ENCODE results near the gene ERICH4. TPM values are rescaled to one million over a fixed set of nuclear protein-coding genes. Genes with fewer than 3 reads are reported as not detected.
A peak's percentile ranks its signal among the peaks of the same experiment; 100 is the strongest.
"Not testable (repeated sequence)": the region's sequence is repeated elsewhere in the genome, so short reads cannot be mapped to it uniquely, and the experiment has no call there.

Gene ERICH4
- total RNA-seq, 1 experiment from 2014 or later = not detected

DNA sequence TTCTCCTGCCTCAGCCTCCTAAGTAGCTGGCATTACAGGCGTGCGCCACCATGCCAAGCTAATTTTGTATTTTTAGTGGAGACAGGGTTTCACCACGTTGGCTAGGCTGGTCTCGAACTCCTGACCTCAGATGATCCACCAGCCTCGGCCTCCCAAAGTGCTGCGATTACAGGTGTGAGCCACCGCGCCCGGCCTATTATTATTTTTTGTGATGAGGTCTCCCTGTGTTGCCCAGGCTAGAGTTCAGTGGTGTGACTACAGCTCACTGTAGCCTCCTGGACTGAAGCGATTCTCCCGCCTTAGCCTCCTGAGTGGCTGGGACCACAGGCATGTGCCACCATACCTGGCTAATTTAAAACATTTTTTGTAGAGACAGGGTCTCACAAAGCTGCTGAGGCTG, 7.6 kb upstream of the ERICH4 start:
- not testable (repeated sequence) for H3K27me3 ChIP-seq (replicated peaks); H3K4me3 ChIP-seq; DNase-seq (ENCODE audit: low read depth in 1 of 2, low spot score in 2 of 2); H3K27ac ChIP-seq; H3K4me1 ChIP-seq (replicated peaks); H3K9me3 ChIP-seq (replicated peaks)
- H3K36me3 ChIP-seq = peaks cover 50% of the 10 kb centered on the region

DNA sequence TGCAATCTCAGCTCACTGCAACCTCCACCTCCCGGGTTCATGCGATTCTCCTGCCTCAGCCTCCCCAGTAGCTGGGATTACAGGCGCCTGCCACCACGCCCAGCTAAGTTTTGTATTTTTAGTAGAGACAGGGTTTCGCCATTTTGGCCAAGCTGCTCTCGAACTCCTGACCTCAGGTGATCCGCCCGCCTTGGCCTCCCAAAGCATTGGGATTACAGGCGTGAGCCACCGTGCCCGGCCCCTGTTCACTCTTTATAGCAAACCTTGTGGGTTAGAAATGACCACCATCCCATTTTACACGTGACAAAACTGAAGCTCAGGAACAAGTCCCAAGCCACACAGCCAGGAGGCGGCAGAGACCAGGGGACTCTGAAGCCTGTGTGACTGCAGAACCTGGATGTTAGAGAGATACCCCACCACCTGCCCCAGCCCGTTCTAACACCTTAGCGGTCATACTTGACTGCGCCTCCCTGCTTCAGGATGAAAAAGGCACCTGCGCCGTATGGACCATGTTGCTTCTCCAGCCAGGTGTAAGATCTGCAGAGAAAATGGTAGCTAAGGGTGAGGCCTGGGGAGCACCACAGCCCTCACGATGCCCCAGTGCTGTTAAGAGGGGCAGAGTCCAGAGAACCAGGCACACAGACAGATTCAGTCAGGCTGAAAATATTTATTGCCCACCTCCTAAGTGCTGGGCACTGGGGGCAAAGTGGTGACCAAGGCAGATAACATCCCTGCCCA, 6.9 kb upstream of the ERICH4 start:
- no peak overlapping the region for H3K27ac ChIP-seq
- H3K4me1 ChIP-seq (replicated peaks) = no peaks in the 10 kb centered on the region
- no peak overlapping the region for H3K4me3 ChIP-seq
- no peaks in the 10 kb centered on the region for H3K27me3 ChIP-seq (replicated peaks)
- H3K36me3 ChIP-seq = peaks cover 43% of the 10 kb centered on the region
- H3K9me3 ChIP-seq (replicated peaks) = no peaks in the 10 kb centered on the region
- no peak for DNase-seq (ENCODE audit: low read depth in 1 of 2, low spot score in 2 of 2)

DNA sequence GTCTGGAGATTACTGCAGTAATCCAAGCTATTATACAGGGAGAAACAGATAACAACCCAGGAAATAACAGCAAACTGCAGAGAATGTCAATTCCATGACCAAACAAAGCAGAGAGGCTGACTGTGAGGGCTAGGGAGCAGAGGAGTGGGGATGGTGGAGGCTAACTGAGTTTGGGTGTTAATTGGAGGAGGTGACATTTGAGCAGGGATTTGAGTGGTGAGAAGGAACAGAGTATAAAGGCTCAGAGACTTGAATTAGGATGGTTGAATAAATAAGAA, 6.3 kb upstream of the ERICH4 start:
- Histone ChIP-seq H3K9me3 (replicated peaks) (no peaks in the 10 kb centered on the region), H3K36me3 (peaks cover 38% of the 10 kb centered on the region), H3K4me3 (no peak overlapping the region), H3K4me1 (replicated peaks) (no peaks in the 10 kb centered on the region), H3K27ac (no peak overlapping the region), H3K27me3 (replicated peaks) (no peaks in the 10 kb centered on the region)
- no peak for DNase-seq (ENCODE audit: low read depth in 1 of 2, low spot score in 2 of 2)

DNA sequence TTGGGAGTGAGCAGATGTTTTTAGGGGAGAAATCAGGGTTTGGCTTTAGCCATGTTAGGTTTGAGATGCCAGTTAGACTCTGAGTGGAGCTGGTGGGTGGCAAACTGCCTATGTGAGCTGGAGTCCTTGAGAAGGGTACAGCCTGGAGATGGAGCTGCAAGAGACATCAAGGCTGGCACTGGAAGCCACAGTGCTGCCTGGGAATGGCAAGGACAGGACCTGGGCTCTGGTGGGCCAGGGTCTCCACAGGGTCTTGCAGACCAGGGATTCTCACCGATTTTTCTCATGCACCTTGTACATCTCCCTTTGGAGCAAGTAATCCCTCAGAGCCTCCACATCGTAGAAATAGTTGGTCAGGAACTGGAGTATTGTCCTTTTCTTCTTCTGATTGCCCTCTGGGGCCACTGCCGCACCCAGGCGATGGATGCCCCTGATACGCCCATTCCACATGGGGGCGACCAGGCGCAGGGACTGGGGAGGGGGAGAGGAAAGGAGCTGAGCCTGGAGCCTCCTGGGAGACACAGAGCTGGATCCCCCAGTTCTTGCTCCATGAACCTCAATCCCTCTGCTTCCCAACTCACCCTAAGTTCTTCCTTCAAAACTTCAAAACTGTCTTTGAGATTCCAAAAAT, 4.9 kb upstream of the ERICH4 start:
- Histone ChIP-seq H3K4me1 (replicated peaks) (no peaks in the 10 kb centered on the region), H3K27ac (no peak overlapping the region), H3K36me3 (peaks cover 27% of the 10 kb centered on the region), H3K4me3 (no peak overlapping the region), H3K27me3 (replicated peaks) (no peaks in the 10 kb centered on the region), H3K9me3 (replicated peaks) (no peaks in the 10 kb centered on the region)
- no peak for DNase-seq (ENCODE audit: low read depth in 1 of 2, low spot score in 2 of 2)

DNA sequence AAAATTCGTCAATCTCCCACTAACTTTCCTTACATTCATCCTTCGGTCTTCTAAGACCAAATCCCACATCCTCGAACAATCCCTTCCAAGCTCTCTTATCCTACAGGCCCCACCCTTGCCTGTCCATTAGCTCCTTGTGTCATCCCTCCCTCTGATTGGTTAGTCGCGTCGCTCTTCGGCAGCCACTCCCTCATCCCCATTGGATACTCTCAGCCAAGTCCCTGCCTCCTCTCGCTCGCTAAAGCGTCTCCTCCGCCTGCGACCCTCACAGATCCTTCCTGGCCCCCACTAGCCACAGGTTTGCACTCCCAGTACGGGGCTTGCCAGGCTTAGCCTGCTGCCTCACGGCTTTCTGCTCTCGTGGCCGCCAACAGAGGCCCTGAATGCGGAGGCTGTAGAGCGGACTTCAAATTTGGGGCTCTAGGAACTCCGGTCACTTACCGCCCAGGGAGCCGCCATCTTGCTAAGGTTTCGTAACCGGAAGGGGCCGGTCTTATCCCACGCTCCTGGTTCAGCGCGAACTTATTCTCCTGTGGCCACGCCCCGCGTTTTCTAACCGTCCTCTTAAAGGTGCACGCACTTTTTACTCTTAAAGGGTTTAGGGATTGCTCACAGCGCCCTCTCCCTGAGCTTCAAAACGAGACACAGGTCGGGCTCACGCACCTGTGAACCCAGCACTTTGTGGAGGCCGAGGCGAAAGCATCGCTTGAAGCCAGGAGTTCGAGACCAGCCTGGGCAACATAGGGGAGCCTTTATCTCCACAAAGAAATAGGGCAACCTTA, 3.3 kb upstream of the ERICH4 start, which contains the start of gene DMAC2:
Gene DMAC2 (minus strand): TSS at position 472 of the 782 bp plus-strand sequence. CDS start 13 bp downstream, at position 459.
- Histone ChIP-seq H3K9me3 (replicated peaks) (no peaks in the 10 kb centered on the region), H3K27me3 (replicated peaks) (peaks cover 6% of the 10 kb centered on the region), H3K4me1 (replicated peaks) (no peaks in the 10 kb centered on the region), H3K36me3 (peaks cover 20% of the 10 kb centered on the region), H3K27ac (peak within 1 kb of the TSS; percentile 90), H3K4me3 (peak within 1 kb of the TSS; percentile 78)
- peak; percentile 96 to 99 for DNase-seq (ENCODE audit: low read depth in 1 of 2, low spot score in 2 of 2)

GRCh38 chr19:41441321-41441945, 1.5 kb upstream of the ERICH4 start:
- Histone ChIP-seq H3K36me3 (peaks cover 11% of the 10 kb centered on the region), H3K27me3 (replicated peaks) (peaks cover 14% of the 10 kb centered on the region), H3K4me3 (no peak overlapping the region), H3K27ac (no peak overlapping the region), H3K9me3 (replicated peaks) (no peaks in the 10 kb centered on the region), H3K4me1 (replicated peaks) (no peaks in the 10 kb centered on the region)
- DNase-seq (ENCODE audit: low read depth in 1 of 2, low spot score in 2 of 2) = no peak

DNA sequence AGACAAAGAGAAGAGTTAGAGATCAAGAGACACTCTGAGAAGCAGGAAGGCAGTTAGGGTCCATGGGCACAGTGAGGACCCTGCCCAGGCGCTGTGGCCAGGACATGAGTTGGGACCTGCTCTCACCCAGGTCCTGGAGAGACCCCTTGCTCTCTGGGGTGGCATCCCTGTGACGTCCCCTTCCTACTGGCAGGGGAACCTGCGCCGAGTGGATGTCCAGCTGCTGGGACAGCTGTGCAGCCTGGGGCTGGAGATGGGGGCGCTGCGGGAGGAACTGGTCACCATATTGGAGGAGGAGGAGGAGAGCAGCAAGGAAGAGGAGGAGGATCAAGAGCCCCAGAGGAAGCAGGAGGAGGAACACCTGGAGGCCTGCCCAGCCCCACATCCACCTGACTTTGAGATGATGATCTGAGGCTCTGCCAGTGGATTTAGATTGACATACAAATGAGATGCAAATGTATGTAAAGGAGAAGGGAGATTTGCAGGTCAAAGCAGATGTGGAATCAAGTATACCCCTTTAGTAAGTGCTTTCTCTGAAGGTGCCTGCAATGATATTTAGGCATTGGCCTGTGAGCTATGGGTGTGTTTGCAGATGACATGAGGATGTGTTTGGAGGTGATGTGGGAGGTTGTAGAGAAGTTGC, 978 bp downstream of the ERICH4 start:
- Histone ChIP-seq H3K4me3 (no peak overlapping the region), H3K4me1 (replicated peaks) (no peaks in the 10 kb centered on the region), H3K27me3 (replicated peaks) (peaks cover 14% of the 10 kb centered on the region), H3K27ac (no peak overlapping the region), H3K36me3 (no peaks in the 10 kb centered on the region), H3K9me3 (replicated peaks) (no peaks in the 10 kb centered on the region)
- no peak for DNase-seq (ENCODE audit: low read depth in 1 of 2, low spot score in 2 of 2)

DNA sequence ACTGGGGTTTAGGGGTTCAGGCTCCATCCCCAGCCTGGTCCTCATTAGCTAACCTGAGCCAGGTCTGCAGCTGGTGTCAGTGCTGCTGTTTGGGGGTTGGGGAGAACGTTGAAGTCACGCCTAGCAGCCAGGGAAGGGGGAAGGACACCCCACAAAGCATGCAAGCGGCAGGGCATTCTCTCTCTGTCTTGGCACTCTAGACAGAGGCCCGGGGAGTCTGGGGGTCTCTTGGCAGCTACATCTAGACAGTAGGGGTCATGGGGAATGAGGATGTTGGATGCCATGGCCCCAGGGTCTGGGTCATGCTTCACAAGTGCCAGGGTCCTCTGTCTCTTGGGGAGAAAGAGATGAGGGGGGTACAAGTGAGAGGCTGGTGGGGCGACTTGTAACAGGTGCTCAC, 2.6 kb downstream of the ERICH4 start:
- Histone ChIP-seq H3K36me3 (no peaks in the 10 kb centered on the region), H3K9me3 (replicated peaks) (no peaks in the 10 kb centered on the region), H3K4me1 (replicated peaks) (no peaks in the 10 kb centered on the region), H3K27ac (no peak overlapping the region), H3K27me3 (replicated peaks) (peaks cover 18% of the 10 kb centered on the region), H3K4me3 (no peak overlapping the region)
- no peak for DNase-seq (ENCODE audit: low read depth in 1 of 2, low spot score in 2 of 2)

GRCh38 chr19:41447732-41448332, 4.9 kb downstream of the ERICH4 start:
- Histone ChIP-seq H3K27me3 (replicated peaks) (peaks cover 18% of the 10 kb centered on the region), H3K27ac (no peak overlapping the region)

DNA sequence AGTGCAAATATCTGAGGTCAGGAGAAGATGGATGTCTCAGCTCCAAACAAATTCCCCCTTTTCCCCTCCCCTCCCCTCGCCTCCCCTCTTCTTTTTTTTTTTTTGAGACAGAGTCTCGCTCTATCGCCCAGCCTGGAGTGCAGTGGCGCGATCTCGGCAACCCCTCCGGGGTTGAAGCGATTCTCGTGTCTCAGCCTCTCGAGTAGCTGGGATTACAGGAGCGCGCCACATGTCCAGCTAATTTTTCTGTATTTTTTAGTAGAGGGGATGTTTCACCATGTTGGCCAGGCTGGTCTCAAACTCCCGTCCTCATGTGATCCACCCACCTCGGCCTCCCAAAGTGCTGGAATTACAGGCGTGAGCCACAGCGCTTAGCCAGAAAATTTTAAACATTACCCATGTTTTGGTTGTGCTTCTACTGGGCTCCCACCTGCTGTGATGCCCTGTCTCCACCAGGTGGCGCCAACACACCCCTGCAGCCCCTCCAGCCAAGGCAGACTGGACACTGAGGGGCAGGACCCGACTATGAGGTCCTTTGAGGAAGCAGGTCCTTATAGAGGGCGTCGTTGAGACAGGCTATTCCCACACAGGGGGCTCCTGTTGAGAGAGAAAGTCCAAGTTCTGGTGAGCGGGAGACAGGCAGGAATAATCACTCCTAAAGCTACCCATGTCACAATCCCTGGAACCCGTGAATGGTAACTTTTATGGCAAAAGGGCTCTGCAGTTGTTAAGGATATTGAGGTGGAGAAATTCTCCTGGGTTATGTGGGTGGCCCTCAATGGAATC, 6.3 kb downstream of the ERICH4 start:
- peak; percentile 60 to 69 for DNase-seq (ENCODE audit: low read depth in 1 of 2, low spot score in 2 of 2)
- Histone ChIP-seq H3K4me3 (no peak overlapping the region), H3K27me3 (replicated peaks) (peaks cover 21% of the 10 kb centered on the region), H3K27ac (no peak overlapping the region), H3K4me1 (replicated peaks) (no peaks in the 10 kb centered on the region), H3K9me3 (replicated peaks) (no peaks in the 10 kb centered on the region), H3K36me3 (no peaks in the 10 kb centered on the region)

More at GRCh38 chr19:41447732-41448332, 4.9 kb downstream of the ERICH4 start:
- Histone ChIP-seq H3K4me1 (replicated peaks) (no peaks in the 10 kb centered on the region), H3K4me3 (no peak overlapping the region), H3K9me3 (replicated peaks) (no peaks in the 10 kb centered on the region), H3K36me3 (no peaks in the 10 kb centered on the region)
- no peak for DNase-seq (ENCODE audit: low read depth in 1 of 2, low spot score in 2 of 2)

GRCh38 chr19:41449865-41450178, 6.9 kb downstream of the ERICH4 start:
- Histone ChIP-seq H3K4me1 (replicated peaks) (no peaks in the 10 kb centered on the region), H3K36me3 (no peaks in the 10 kb centered on the region), H3K27ac (no peak overlapping the region), H3K4me3 (no peak overlapping the region), H3K9me3 (replicated peaks) (no peaks in the 10 kb centered on the region), H3K27me3 (replicated peaks) (peaks cover 21% of the 10 kb centered on the region)
- no peak for DNase-seq (ENCODE audit: low read depth in 1 of 2, low spot score in 2 of 2)

GRCh38 chr19:41452584-41453275, 9.8 kb downstream of the ERICH4 start:
- H3K27me3 ChIP-seq (replicated peaks) = peaks cover 41% of the 10 kb centered on the region
- H3K9me3 ChIP-seq (replicated peaks) = no peaks in the 10 kb centered on the region
- DNase-seq (ENCODE audit: low read depth in 1 of 2, low spot score in 2 of 2) = no peak
- no peak overlapping the region for H3K4me3 ChIP-seq
- H3K4me1 ChIP-seq (replicated peaks) = no peaks in the 10 kb centered on the region
- no peak overlapping the region for H3K27ac ChIP-seq
- H3K36me3 ChIP-seq = no peaks in the 10 kb centered on the region
